HepG2 (cell line): ENCODE measurements around the gene SARS2. TPM values are rescaled to one million over a fixed set of nuclear protein-coding genes. Genes with fewer than 3 reads are reported as not detected.

Experiments used
- LCORL ChIP-seq, 2 experiments: fragments of 450-650 bp in 1 of 2; sonication (generic) in 1 of 2; formaldehyde crosslinking in 1 of 2; IDR thresholded peaks; 2 replicates each; pipeline versions ENCODE4 v1.5.0 to v1.6.1; 2017 to 2020; ENCODE audit warnings: antibody characterized with exemption in 1 of 2, missing genetic modification reagents in 1 of 2
- NBN ChIP-seq: fragments of 450-650 bp; conservative IDR thresholded peaks from 2 replicates; pipeline ENCODE4 v1.6.1; 2017
- NR2F6 ChIP-seq, 2 experiments: IDR thresholded peaks; 2 replicates each; pipeline ENCODE4 v1.6.1; 2016; ENCODE audit warnings: antibody characterized with exemption in 1 of 2, mild to moderate bottlenecking in 1 of 2
- PATZ1 ChIP-seq: sonication (generic); formaldehyde crosslinking; IDR thresholded peaks from 2 replicates; pipeline ENCODE4 v1.4.0; 2020; ENCODE audit warnings: missing genetic modification reagents
- POLR2AphosphoS5 ChIP-seq: IDR thresholded peaks from 2 replicates; pipeline ENCODE4 v1.6.1; 2012; ENCODE audit warnings: low read depth, low read length
- SNAPC4 ChIP-seq: sonication (generic); formaldehyde crosslinking; IDR thresholded peaks from 2 replicates; pipeline ENCODE4 v1.4.0; 2020; ENCODE audit warnings: mild to moderate bottlenecking, missing genetic modification reagents
- ZBTB21 ChIP-seq: sonication (generic); formaldehyde crosslinking; IDR thresholded peaks from 2 replicates; pipeline ENCODE4 v1.4.0; 2020; ENCODE audit warnings: missing genetic modification reagents
- ZBTB7A ChIP-seq: sonication (generic); formaldehyde crosslinking; IDR thresholded peaks from 2 replicates; pipeline ENCODE4 v1.8.0; 2022; ENCODE audit warnings: mild to moderate bottlenecking, missing genetic modification reagents
- ZNF512B ChIP-seq: sonication (generic); formaldehyde crosslinking; IDR thresholded peaks from 2 replicates; pipeline ENCODE4 v1.5.1; 2020; ENCODE audit warnings: missing genetic modification reagents, mild to moderate bottlenecking, borderline replicate concordance
- ZNF607 ChIP-seq: sonication (generic); formaldehyde crosslinking; IDR thresholded peaks from 2 replicates; pipeline ENCODE4 v1.5.1; 2020; ENCODE audit warnings: missing genetic modification reagents, mild to moderate bottlenecking, borderline replicate concordance
- ZNF710 ChIP-seq: sonication (generic); formaldehyde crosslinking; IDR thresholded peaks from 2 replicates; pipeline ENCODE4 v1.5.0; 2020; ENCODE audit warnings: mild to moderate bottlenecking, missing genetic modification reagents, borderline replicate concordance
- ZNF776 ChIP-seq: sonication (generic); formaldehyde crosslinking; IDR thresholded peaks from 2 replicates; pipeline ENCODE4 v1.4.0; 2020; ENCODE audit warnings: mild to moderate bottlenecking, missing genetic modification reagents
- ZNF780A ChIP-seq: sonication (generic); formaldehyde crosslinking; IDR thresholded peaks from 2 replicates; pipeline ENCODE4 v1.8.0; 2022; ENCODE audit warnings: mild to moderate bottlenecking, missing genetic modification reagents, moderate library complexity
- ZUFSP ChIP-seq: sonication (generic); formaldehyde crosslinking; IDR thresholded peaks from 2 replicates; pipeline ENCODE4 v1.9.0; 2021; ENCODE audit warnings: missing genetic modification reagents, mild to moderate bottlenecking, borderline replicate concordance
- polyA plus RNA-seq, 8 experiments: library from polyadenylated mRNA; depleted of rRNA in 3 of 8; stranded (reverse) in 7 of 8; unstranded in 1 of 8; fragments of >200 nt; fragmentation: Illumina TruSeq in 4 of 8; extraction: Trizol in 4 of 8; gene quantifications; 2 replicates each; pipeline versions ENCODE4 v1.2.1 to v1.2.3, GENCODE V29; 2011 to 2016; ENCODE audit warnings: low read depth in 4 of 8, missing spikeins in 1 of 8, mixed read lengths in 1 of 8; ENCODE audit not compliant: insufficient read depth in 1 of 8
- total RNA-seq, 5 experiments: library from RNA; depleted of rRNA; stranded (reverse); fragments of >200 nt; fragmentation: Illumina TruSeq; extraction: Trizol; gene quantifications; 2 replicates each; pipeline ENCODE4 v1.2.3, GENCODE V29; 2016; ENCODE audit warnings: low read depth in 1 of 5

SARS2 gene
- total and polyA plus RNA-seq, 2 of the 13 experiments (the other 11 are each of a cell fraction or from before 2014, with no cell fraction given): 40.0 to 48.6 TPM

GRCh38 chr19:38975214-38975860 is 44.8 kb upstream of the SARS2 start, which contains the start of gene FBXO17 (continued):
- TF ChIP-seq SNAPC4: 0 out of 2 replicates have a peak, but pooled peaks have one; percentile 45
- TF ChIP-seq ZBTB7A (CRISPR knock-in tag): no peak
- TF ChIP-seq POLR2AphosphoS5: peak; percentile 45
- TF ChIP-seq ZNF710 (CRISPR knock-in tag): peak; percentile 47; the same call in 1 of the 2 replicates
- TF ChIP-seq PATZ1 (CRISPR knock-in tag): peak; percentile 16; the same call in 1 of the 2 replicates
- TF ChIP-seq ZNF776: peak; percentile 84; the same call in 1 of the 2 replicates
- 0 out of 2 replicates have a peak, but pooled peaks have one; percentile 61 for TF ChIP-seq ZNF780A (CRISPR knock-in tag)
- TF ChIP-seq ZNF512B (CRISPR knock-in tag): peak; percentile 23; the same call in 1 of the 2 replicates
- TF ChIP-seq NR2F6 (IDR thresholded peaks at IDR 0.05): no peak
- no peak for TF ChIP-seq NR2F6 (CRISPR knock-in tag; IDR thresholded peaks at IDR 0.05)
- no peak for TF ChIP-seq ZBTB21 (CRISPR knock-in tag)
- no peak for TF ChIP-seq ZNF607
- no peak for TF ChIP-seq NBN
- no peak for TF ChIP-seq ZUFSP
- TF ChIP-seq LCORL (IDR thresholded peaks at IDR 0.05): no peak
- 0 out of 2 replicates have a peak, but pooled peaks have one; percentile 25 for TF ChIP-seq LCORL (CRISPR knock-in tag; IDR thresholded peaks at IDR 0.05)
